ENCODE data around the gene NOB1.
"Not testable (repeated sequence)": the region's sequence is repeated elsewhere in the genome, so short reads cannot be mapped to it uniquely, and the experiment has no call there.

The NOB1 gene

DNA sequence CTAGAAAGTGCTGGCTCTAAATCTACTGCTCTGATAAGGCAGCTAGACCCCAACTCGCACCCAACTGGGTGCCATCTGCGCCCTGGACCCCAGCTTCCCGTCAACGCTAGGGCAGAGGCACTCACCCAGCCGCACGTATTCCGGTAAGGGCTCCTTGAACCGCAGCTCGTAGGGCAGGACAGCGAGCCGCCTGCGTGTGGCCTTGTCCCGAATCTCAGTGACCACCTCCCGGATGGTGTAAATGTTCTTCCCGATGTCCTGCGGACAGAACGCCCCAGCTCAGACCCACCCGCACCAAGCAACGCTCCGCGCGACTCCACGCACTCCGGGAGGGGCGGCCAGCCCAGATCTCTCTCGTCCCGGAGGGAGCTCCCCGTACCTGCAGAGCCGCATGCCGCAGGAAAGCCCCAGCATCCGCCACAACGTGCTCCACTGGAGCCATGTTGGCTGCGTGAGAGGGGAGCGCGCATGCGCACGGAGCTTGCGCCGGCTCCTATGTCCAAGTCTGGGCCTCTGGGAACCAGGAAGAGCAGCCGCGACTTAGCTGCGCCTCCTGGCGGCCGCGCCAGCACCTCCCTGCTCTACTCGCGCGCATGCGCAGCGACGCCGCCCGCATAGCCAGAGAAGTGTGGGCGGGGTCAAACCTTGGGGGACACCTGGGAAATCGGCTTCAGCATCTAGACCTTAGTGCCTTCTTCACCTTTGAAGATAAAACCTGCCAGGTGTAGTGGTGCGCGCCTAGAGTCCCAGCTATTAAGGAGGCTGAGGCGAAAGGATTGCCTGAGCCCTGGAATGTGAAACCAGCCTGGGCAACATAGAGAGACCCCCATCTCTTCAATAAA is at the start of gene NOB1:
TSS of gene NOB1 (minus strand) at position 458 of the 842 bp plus-strand sequence. CDS start at position 442, 16 bp downstream.
- TF ChIP-seq ZNF274 (IDR thresholded peaks at IDR 0.05; ENCODE audit: low read depth, low read length) = no peak
- peak within 1 kb of the TSS; percentile 70 for H3K4me3 ChIP-seq (ENCODE audit: low read length)

DNA sequence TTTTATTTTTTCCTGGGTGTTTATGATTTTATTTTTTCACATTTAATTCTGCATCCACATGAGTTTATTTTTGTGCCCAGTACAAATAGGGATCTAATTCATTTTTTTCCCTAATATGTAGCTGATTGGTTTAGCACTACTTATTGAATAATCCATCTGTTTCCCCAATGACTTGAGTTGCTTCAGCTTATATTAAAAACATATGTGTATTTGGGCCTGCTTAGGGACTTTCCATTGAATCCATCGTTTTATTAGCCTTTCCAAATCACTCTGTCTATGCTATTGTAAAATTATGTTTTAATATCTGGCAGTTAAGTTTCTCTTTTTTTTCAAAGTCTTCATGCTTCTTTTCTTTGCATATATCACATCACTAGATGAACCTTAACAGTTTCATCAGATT is 49.6 kb upstream of the NOB1 start:
- no peak overlapping the region for H3K4me3 ChIP-seq (ENCODE audit: low read length)
- no peak for TF ChIP-seq ZNF274 (IDR thresholded peaks at IDR 0.05; ENCODE audit: low read depth, low read length)

DNA sequence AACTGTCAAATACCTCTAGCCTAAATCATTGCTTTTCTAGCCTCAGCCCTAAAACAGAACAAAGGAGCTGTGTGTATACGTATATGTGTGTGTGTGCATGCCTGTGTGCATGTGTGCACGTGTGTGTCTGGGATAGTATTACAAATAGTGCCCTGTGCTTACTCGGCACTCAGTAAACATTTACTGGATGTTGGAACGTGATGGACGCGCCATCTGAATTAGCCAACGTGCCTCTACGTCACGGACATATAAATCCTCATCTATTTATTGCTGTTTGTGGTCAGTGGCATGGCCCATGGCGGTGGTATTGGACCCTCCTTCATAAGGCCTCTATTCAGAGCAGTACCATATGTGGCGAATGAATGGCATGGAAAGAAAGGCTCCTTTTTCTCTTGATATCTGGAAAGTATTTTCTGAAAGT is 44.9 kb upstream of the NOB1 start:
- no peak overlapping the region for H3K4me3 ChIP-seq (ENCODE audit: low read length)
- no peak for TF ChIP-seq ZNF274 (IDR thresholded peaks at IDR 0.05; ENCODE audit: low read depth, low read length)

DNA sequence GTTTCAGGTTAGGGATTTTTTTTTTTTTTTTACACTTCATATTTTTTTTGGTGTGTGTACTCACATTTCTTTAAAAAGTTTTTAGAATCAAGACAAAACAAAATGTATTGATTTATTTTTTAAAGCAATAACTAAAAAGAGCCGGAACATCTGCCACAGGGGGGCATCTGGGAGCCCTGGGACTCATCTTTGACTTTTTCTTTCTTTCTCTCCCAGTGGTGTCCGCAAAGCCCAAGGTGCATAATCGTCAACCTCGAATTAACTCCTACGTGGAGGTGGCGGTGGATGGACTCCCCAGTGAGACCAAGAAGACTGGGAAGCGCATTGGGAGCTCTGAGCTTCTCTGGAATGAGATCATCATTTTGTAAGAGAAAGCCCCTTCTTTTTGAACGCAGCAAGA is 43.7 kb upstream of the NOB1 start:
- TF ChIP-seq ZNF274 (IDR thresholded peaks at IDR 0.05; ENCODE audit: low read depth, low read length) = no peak
- no peak overlapping the region for H3K4me3 ChIP-seq (ENCODE audit: low read length)

DNA sequence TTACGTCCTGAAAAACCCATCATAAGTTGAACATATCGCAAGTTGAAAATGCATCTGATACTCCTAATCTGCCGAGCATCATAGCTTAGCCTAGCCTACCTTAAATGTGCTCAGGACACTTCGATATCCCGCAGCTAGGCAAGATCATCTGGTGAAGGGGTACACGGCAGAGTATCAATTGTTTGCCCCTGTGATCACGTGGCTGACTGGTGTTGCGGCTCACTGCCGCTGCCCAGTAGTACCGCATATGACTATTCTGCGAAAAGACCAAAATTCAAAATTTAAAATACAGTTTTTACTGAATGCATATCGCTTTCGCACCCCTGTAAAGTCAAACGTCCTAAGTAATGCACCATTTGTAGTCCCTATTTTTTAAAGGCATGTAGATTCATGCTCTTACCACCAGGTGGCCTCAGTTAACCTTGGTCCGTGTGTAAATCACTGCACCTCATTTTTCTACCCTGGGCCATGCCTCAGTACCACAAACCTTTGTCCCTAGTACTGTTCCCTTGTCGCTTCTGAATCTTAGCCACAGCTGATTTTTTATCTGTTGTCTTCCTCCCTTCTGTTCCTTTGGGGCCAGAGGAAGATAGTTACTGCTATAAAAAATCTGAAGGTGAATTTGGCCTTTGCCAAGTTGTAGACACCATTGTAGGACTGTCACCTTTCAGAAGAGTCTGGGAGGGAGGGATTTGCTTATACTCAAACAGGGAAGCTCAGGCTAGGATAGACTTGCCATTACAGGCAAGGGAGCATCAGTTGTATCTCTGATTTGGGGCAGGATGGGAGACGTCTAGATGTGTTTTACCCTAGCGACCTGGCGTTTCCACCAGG is 41.8 kb upstream of the NOB1 start:
- TF ChIP-seq ZNF274 (IDR thresholded peaks at IDR 0.05; ENCODE audit: low read depth, low read length) = no peak
- H3K4me3 ChIP-seq (ENCODE audit: low read length) = no peak overlapping the region

DNA sequence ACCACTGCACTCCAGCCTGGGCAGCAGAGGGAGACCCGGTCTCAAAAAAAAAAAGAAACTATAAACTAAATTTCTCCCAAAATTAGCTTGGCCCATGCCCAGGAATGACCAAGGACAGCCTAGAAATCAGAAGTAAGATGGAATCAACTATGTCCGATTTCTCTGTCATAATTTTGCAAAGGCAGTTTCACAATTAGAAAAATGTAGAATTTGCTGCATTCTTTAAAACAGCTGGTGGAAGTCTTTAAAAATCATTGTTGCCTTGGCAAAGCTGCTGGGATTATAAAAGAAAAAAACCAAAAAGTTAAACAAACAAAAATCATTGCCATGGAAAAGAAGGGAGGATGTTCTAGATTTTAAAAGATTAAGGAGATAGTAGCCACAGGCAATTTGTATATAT is 39.8 kb upstream of the NOB1 start:
- H3K4me3 ChIP-seq (ENCODE audit: low read length) = no peak overlapping the region
- TF ChIP-seq ZNF274 (IDR thresholded peaks at IDR 0.05; ENCODE audit: low read depth, low read length) = no peak

DNA sequence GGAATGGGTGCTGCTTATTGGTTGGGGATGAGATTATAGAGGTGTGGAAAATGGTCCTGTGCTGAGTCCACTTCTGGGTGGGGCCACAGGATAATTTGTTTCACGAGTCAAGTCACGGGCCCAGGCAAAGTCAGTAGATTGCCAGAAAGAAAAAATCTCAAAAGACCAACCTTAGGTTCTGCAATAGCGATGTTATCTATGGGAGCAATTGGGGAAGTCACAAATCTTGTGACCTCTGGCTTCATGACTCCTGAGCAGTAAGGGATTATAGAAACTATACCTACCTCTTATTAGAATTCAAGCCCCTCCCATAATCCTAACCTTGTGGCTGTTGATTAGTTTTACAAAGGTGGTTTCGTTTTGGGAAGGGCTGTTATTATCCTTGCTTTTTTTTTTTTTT is 38.8 kb upstream of the NOB1 start:
- TF ChIP-seq ZNF274 (IDR thresholded peaks at IDR 0.05; ENCODE audit: low read depth, low read length) = no peak
- H3K4me3 ChIP-seq (ENCODE audit: low read length) = no peak overlapping the region

DNA sequence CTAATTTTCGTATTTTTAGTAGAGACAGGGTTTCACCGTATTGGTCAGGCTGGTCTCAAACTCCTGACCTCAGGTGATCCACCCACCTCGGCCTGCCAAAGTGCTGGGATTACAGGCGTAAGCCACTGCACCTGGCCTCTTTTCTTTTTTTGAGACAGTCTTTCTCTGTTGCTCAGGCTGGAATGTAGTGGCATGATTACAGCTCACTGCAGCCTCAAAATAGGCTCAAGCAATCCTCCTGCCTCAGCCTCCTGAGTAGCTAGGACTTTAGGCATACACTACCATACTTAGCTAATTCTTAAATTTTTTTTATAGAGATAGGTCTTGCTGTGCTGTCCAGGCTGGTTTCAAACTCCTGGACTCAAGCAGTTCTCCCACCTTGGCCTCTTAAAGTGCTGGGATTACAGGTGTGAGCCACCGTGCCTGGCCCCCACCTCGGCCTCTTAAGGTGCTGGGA is 36.7 kb upstream of the NOB1 start:
- H3K4me3 ChIP-seq (ENCODE audit: low read length) = not testable (repeated sequence)

DNA sequence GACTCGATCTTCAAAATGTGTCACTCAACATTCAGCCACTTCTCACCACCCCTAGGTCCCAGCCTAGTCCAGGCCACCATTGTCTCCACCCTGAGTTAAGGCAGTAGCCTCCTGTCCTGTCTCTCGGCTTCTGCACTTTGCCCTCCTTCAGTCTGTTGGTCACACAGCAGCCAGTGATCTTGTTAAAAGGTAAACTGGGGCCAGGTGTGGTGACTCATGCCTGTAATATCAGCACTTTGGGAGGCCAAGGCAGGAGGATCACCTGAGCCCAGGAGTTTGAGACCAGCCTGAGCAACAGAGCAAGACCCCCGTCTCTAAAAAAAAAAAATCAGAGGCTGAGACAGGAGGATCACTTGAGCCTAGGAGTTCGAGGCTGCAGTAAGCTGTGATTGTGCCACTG is 33.2 kb upstream of the NOB1 start:
- no peak for TF ChIP-seq ZNF274 (IDR thresholded peaks at IDR 0.05; ENCODE audit: low read depth, low read length)
- H3K4me3 ChIP-seq (ENCODE audit: low read length) = no peak overlapping the region

DNA sequence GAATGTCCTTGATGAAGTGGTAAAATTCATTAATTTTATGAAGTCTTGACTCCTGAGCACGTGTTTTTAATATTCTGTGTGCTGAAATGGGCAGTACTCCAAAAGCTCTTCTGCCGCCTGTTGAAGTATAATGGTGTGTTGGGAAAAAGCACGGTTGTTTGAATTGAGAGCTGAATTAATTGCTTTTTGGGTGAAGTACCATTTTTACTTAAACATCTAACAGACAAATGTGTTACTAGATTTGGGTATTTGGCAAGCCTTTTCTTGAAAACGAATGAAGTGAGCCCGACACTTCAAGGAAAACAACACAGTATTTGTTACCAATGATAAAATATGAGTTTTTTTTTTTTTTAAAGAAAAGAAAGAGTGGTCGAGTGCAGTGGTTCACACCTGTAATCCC is 29.9 kb upstream of the NOB1 start:
- TF ChIP-seq ZNF274 (IDR thresholded peaks at IDR 0.05; ENCODE audit: low read depth, low read length) = no peak
- H3K4me3 ChIP-seq (ENCODE audit: low read length) = no peak overlapping the region

DNA sequence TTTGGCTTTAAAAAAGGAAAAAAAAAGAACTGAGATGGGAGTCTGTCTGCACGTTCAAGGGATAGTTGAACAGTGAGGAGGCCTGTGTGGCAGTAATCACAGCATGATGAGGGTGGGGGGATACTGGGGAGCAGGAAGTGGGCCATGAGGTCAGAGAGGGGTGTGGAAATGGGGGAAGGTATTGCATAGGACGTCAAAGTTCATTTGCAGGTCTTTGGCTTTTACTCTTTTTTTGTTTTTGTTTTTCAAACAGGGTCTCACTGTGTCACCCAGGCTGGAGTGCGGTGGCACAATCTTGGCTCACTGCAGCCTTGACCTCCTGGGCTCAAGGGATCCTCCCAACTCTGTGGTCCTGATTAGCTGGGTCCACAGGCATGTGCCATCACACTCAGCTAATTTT is 26.4 kb upstream of the NOB1 start:
- H3K4me3 ChIP-seq (ENCODE audit: low read length) = no peak overlapping the region
- TF ChIP-seq ZNF274 (IDR thresholded peaks at IDR 0.05; ENCODE audit: low read depth, low read length) = no peak

DNA sequence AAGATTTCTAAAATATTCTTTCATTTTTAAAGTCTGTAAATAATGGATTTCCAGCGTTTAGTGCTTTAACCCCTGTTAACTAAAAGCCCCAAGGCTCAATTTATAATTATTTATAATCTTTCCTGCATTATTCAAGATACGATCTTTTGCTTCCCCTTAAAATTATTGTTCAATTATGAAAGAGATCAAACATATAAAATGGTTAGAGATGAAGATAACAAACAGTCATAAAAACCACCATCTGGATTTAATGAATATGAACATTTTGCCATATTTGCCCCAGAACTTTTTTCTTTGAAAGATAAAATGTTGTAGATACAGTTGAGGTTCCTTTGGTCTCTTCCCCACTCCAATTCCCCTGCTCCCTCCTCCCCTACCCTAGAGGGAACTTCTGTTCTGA is 25.0 kb upstream of the NOB1 start:
- TF ChIP-seq ZNF274 (IDR thresholded peaks at IDR 0.05; ENCODE audit: low read depth, low read length) = no peak
- no peak overlapping the region for H3K4me3 ChIP-seq (ENCODE audit: low read length)

DNA sequence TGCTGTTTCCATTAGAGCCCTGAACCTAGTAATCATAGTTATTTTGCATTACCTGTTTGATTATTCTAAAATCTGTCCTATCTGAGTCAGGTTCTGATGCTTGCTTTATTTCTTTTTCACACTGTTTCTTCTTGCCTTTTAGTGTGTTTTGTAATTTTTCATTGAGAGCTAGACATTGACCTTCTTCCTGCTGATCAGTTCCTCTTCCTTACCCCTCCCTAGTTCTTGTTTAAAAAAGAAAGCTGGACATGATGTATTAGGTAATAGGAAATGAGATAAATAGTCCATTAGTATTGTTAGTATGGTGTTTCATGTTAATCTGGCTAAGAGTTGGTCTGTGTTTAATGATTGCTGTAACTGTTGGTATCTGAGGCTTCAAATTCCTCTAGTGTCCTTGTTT is 20.8 kb upstream of the NOB1 start:
- H3K4me3 ChIP-seq (ENCODE audit: low read length) = no peak overlapping the region
- no peak for TF ChIP-seq ZNF274 (IDR thresholded peaks at IDR 0.05; ENCODE audit: low read depth, low read length)

DNA sequence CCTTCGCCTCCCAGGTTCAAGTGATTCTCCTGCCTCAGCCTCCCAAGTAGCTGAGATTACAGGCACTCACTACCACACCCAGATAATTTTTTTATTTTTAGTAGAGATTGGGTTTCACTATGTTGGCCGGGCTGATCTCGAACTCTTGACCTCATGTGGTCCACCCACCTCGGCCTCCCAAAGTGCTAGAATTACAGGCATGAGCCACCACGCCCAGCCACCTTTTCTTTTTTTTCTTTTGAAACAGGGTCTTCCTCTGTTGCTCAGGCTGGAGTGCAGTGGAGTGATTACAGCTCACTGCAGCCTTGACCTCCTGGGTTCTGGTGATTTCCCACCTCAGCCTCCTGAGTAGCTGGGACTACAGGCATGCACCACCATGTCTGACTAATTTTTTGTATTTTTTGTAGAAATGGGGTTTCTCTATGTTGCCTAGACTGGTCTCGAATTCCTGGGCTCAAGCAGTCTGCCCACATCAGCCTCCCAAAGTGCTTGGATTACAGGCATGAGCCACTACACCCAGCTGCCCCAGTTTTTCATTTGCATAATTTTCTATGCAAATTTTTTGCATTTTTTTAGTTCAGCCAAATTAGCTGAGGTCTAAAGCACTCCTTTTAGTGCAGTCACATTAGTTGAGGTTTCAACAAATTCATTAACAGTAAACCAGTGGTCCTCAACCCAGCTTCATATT is 18.7 kb upstream of the NOB1 start:
- H3K4me3 ChIP-seq (ENCODE audit: low read length) = no peak overlapping the region
- TF ChIP-seq ZNF274 (IDR thresholded peaks at IDR 0.05; ENCODE audit: low read depth, low read length) = no peak

DNA sequence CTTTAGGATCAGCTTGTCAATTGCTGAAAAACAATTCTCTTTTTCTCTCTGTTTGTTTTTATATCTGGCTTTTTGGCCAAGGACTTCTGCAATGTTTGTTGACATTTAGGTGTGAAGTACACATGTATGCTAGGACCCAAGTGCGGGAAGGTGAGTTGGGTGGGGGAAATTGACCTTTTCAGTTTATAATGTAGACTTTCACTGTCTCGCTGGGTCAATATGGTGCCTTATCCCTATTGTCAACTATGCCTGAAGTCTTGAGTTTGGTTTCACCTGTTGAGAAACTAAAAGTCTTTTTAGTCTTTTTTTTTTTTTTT is 16.9 kb upstream of the NOB1 start:
- TF ChIP-seq ZNF274 (IDR thresholded peaks at IDR 0.05; ENCODE audit: low read depth, low read length) = no peak
- H3K4me3 ChIP-seq (ENCODE audit: low read length) = no peak overlapping the region
